GM21717 (cell line): ENCODE data around the gene TSPAN32.

Source experiments
- ATAC-seq: cut with Tn5 transposase; IDR thresholded peaks from one replicate; pipeline ENCODE4 v1.9.1; 2021; ENCODE audit warnings: mild to moderate bottlenecking, moderate library complexity; ENCODE audit not compliant: unreplicated experiment

The TSPAN32 gene

GRCh38 chr11:2314136-2314524 is 12.3 kb downstream of the TSPAN32 start:
- no peak for ATAC-seq

GRCh38 chr11:2314525-2315394 is 12.9 kb downstream of the TSPAN32 start:
- no peak for ATAC-seq

DNA sequence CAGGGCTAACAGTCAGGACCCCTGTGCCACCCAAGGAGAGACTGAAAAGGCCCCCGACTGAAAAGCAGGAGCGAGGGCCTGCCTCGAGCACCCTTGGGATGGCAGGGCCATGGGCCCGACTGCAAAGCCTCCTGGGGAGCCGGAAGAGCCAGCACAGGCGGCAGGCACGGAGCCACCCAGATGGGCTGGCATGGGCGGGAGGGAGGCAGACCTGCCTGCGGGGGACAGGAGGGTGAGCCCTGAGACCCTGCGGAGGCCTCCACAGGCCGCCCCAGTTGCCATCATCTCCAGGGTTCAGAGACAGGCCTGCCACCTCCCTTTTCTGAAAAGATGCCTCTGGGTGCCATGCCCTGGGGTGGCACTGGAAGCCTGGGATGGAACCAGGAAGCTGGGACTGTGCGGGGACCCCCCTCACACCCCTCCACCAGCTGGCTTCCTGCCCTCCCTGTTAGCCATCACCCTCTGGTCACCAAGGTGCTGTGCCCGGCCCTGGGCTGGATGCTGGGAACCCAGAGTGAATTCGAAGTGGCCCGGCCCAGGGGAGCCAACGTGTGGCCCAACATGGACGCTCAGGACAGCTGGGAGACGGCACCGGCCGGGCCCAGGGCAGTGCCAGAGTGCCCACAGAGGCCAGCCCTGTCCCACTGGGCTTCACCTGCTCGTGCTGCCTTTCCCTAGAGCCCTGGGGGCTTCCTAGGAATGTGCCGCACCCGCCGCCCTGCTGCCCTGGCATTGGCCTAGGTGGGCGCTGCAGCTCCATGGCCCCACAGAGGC is 13.8 kb downstream of the TSPAN32 start:
- no peak for ATAC-seq

GRCh38 chr11:2316169-2316962 is 14.6 kb downstream of the TSPAN32 start:
- ATAC-seq: no peak

GRCh38 chr11:2316963-2317244 is 15.1 kb downstream of the TSPAN32 start:
- no peak for ATAC-seq

- no peak for ATAC-seq
These were observed 15.7 kb downstream of the TSPAN32 start for GRCh38 chr11:2317354-2318050.

DNA sequence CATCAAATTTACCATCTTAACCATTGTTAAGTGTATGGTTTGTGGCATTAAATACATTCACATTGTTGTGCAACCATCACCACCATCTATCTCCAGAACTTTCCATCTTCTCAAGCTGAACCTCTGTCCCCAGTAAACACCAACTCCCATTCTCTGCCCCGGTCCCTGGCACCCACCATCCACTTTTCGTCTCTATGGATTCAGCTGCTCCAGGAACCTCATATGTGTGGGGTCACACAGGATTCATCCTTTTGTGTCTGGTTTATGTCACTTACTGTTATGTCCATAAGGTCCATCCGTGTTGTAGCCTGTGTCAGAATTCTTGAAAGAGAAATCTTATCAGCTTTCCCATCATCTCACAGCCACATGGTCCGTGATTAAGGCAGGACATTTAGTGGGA is 16.3 kb downstream of the TSPAN32 start:
- no peak for ATAC-seq

DNA sequence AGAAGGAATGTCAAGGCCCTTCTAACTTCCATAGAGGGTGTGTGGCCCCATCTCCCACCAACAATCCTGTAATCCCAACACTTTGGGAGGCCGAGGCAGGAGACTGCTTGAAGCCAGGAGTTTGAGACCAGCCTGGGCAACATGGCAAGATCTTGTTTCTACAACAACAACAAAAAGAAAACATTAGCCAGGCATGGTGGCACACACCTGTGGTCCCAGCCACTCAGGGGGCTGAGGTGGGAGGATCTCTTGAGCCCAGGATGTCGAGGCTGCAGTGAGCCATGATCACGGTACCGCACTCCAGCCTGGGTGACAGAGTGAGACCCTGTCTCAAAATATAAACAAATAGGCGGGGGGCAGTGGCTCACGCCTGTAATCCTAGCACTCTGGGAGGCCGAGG is 16.9 kb downstream of the TSPAN32 start:
- no peak for ATAC-seq

DNA sequence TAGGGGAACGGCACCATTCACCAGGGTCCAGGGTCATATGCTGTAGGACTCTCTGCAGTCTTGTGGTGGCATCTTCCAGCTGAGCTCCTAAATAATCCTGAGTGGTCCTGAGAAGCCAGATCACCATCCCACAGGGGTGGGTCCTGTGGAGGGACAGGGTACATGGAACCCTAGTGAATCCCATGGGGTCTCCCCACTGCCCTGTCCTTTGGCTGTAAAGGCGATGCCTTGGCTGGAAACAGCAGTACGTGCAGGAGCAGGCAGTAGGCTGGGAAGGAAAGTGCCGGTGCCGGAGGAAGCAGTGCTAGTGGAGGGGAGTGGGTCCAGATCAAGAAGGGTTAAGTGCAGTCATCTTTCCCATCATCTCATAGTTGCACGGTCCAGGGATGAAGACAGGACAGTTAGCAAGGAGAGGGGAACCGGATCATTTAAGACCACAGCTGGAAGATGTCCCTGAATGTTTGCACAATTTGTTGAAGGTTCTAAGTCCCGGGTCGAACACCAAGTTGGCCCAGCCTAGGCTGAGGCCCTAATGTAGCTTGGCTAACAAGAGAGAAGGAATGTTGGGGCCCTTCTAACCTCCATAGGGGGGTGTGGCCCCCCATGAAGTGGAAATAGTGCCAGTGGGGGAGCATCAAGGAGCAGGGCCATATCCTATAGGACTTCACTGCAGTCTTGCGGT is 18.1 kb downstream of the TSPAN32 start:
- ATAC-seq: no peak

GRCh38 chr11:2320568-2321310 is 18.9 kb downstream of the TSPAN32 start:
- ATAC-seq: no peak

GRCh38 chr11:2321311-2321683 is 19.5 kb downstream of the TSPAN32 start:
- ATAC-seq: no peak

DNA sequence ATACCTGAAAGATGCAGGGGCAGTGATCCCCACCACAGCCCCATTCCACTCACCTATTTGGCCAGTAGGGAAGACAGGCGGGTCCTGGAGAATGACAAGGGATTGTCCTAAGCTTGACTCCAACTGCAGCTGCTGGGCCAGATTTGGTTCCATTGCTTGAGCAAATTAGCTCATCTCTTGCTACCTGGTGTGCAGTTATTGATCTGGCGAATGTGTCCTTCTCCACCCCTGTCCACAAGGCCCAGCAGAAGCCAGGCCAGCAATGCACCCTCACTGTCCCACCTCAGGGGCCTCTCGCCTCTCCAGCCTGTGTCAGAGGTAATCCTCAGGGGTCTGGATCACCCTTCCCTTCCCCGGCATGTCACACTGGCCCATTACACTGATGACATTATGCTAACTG is 23.3 kb downstream of the TSPAN32 start:
- ATAC-seq: no peak

GRCh38 chr11:2325719-2326118 is 23.9 kb downstream of the TSPAN32 start:
- ATAC-seq: no peak

- ATAC-seq: no peak
These were observed 25.2 kb downstream of the TSPAN32 start for GRCh38 chr11:2327032-2327431.

GRCh38 chr11:2328021-2328420 is 26.2 kb downstream of the TSPAN32 start:
- no peak for ATAC-seq

DNA sequence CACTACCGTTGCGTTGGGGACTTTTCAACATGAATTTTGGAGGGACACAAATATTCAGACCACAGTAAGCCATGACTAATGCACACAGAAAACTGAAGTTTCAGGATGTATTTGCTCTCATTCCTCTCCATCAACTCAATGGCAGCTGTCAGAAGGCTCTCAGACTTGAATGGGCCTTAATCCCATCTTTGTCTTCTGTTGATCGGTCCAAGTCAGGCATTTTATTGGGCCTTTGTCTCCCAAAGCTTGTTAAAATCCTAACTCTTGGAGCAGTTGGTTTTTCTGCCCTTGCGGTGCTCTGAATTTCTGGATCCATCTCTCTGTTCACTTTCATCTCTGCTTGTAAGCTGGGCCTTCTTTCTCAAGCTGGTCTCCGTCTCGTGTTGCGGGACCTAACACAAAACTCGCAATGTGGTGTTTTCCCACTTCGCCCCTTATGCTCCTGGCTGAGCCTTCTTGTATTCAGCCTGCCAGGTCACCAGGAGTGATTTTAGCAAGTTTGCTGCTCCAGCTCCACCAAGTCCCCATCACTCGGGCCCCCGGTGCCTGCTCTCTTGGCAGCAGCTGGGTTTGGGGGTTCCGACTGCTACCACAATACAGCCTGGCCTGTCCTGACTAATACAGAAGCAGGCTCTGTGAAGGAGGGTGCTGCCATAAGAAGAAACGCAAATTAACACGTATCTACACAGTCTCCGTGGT is 27.0 kb downstream of the TSPAN32 start:
- no peak for ATAC-seq

GRCh38 chr11:2329551-2329950 is 27.7 kb downstream of the TSPAN32 start:
- no peak for ATAC-seq

DNA sequence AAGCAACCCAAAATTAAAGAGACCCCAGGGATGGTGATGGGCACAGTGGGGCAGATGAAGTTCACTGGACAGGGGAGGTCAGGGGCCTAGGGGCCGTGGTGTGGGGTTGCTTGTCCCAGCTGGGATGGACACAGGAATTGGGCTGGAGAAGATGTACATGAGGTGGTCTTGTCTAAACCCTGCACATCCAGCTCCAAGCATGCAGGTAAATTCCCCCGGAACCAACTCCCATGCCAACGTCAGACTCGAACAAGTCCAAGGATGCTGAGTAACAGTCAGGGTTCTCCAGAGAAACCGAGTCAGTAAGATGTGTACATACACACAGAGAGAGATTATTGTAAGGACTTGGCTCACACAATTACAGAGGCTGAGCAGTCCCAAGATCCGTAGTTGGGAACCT is 28.9 kb downstream of the TSPAN32 start:
- ATAC-seq: no peak

DNA sequence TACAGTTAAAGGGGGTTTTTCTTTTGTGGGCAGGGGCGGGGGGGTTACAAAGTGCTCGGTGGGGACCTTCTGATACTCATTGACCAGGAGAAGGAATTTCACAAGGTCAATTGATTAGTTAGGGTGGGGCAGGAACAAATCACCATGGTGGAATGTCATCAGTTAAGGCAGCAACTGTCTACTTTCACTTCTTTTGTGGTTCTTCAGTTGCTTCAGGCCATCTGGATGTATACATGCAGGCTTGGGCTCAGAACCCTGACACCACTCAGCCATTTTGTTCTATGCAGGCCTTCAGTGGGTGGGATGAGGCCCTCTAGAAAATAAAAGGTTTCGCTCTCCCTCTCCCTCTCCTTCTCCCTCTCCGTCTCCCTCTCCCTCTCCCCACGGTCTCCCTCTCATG is 29.6 kb downstream of the TSPAN32 start:
- no peak for ATAC-seq
